Mammary epithelial cell (primary cell): Measurements from ENCODE around the gene TRIM8.

Source experiments
- CTCF ChIP-seq, 2 donors: IDR thresholded peaks in 1 of 2; conservative IDR thresholded peaks in 1 of 2; 2 replicates each; pipeline ENCODE4 v1.5.1; 2011 to 2012; ENCODE audit warnings: inconsistent platforms in 2 of 2, low read length in 2 of 2, mild to moderate bottlenecking in 2 of 2, control low read depth in 1 of 2, low read depth in 1 of 2; ENCODE audit not compliant: insufficient read depth in 1 of 2; ENCODE audit errors: extremely low read depth in 1 of 2
- EZH2 ChIP-seq: IDR thresholded peaks from 2 replicates; pipeline ENCODE4 v1.6.1; 2012; ENCODE audit warnings: low read length, inconsistent platforms, borderline replicate concordance

- no peak for TF ChIP-seq EZH2
- TF ChIP-seq CTCF (conservative IDR thresholded peaks at IDR 0.05 in 1 of 2, IDR thresholded peaks at IDR 0.05 in 1 of 2; ENCODE audit: extremely low read depth in 1 of 2, insufficient read depth in 1 of 2, low read depth in 1 of 2, low read length in 2 of 2), result no peak
These were observed 5.7 kb downstream of the TRIM8 start for GRCh38 chr10:102649797-102650654.
